ENCODE measurements around the gene HSPB9.

Gene HSPB9

GRCh38 chr17:42118126-42118510, 4.5 kb upstream of the HSPB9 start:
- TF ChIP-seq OSR1 (CRISPR knock-in tag; IDR thresholded peaks at IDR 0.05) (no peak), CSRNP3 (CRISPR knock-in tag; IDR thresholded peaks at IDR 0.05) (no peak), TSHZ2 (CRISPR knock-in tag; IDR thresholded peaks at IDR 0.05) (no peak), RARB (CRISPR knock-in tag; IDR thresholded peaks at IDR 0.05) (no peak), PPARA (CRISPR knock-in tag; IDR thresholded peaks at IDR 0.05; ENCODE audit: borderline replicate concordance) (no peak), ZNF565 (CRISPR knock-in tag; conservative IDR thresholded peaks at IDR 0.05; ENCODE audit: low read depth) (no peak), TCF4 (CRISPR knock-in tag; IDR thresholded peaks at IDR 0.05; ENCODE audit: borderline replicate concordance) (no peak), BACH2 (CRISPR knock-in tag; IDR thresholded peaks at IDR 0.05; ENCODE audit: borderline replicate concordance) (no peak), ESRRG (CRISPR knock-in tag; IDR thresholded peaks at IDR 0.05) (no peak), GLIS3 (CRISPR knock-in tag; IDR thresholded peaks at IDR 0.05) (no peak), POU6F1 (CRISPR knock-in tag; IDR thresholded peaks at IDR 0.05; ENCODE audit: borderline replicate concordance, low read depth) (no peak), SNAI2 (CRISPR knock-in tag; IDR thresholded peaks at IDR 0.05) (no peak), PATZ1 (CRISPR knock-in tag; IDR thresholded peaks at IDR 0.05; ENCODE audit: borderline replicate concordance) (no peak), CREB5 (CRISPR knock-in tag; IDR thresholded peaks at IDR 0.05; ENCODE audit: low read depth) (no peak), ZFP3 (CRISPR knock-in tag; IDR thresholded peaks at IDR 0.05) (no peak), TOX (CRISPR knock-in tag; IDR thresholded peaks at IDR 0.05; ENCODE audit: borderline replicate concordance) (no peak), ZFP30 (CRISPR knock-in tag; IDR thresholded peaks at IDR 0.05) (no peak), ISL1 (CRISPR knock-in tag; IDR thresholded peaks at IDR 0.05) (no peak), ZC3H10 (CRISPR knock-in tag; IDR thresholded peaks at IDR 0.05) (no peak)
- ATAC-seq = no peak

GRCh38 chr17:42118545-42118944, 4.1 kb upstream of the HSPB9 start:
- no peak for TF ChIP-seq CREB5 (CRISPR knock-in tag; IDR thresholded peaks at IDR 0.05; ENCODE audit: low read depth)
- no peak for TF ChIP-seq TCF4 (CRISPR knock-in tag; IDR thresholded peaks at IDR 0.05; ENCODE audit: borderline replicate concordance)
- TF ChIP-seq BACH2 (CRISPR knock-in tag; IDR thresholded peaks at IDR 0.05; ENCODE audit: borderline replicate concordance) = no peak
- ATAC-seq = no peak

GRCh38 chr17:42119301-42119700, 3.3 kb upstream of the HSPB9 start:
- no peak for ATAC-seq
- no peak for TF ChIP-seq CSDC2 (CRISPR knock-in tag; IDR thresholded peaks at IDR 0.05)
- no peak for TF ChIP-seq ZFP30 (CRISPR knock-in tag; IDR thresholded peaks at IDR 0.05)
- no peak for TF ChIP-seq ZNF8 (CRISPR knock-in tag; IDR thresholded peaks at IDR 0.05)
- no peak for TF ChIP-seq TCF4 (CRISPR knock-in tag; IDR thresholded peaks at IDR 0.05; ENCODE audit: borderline replicate concordance)
- TF ChIP-seq PPARA (CRISPR knock-in tag; IDR thresholded peaks at IDR 0.05; ENCODE audit: borderline replicate concordance) = no peak
- no peak for TF ChIP-seq POU6F1 (CRISPR knock-in tag; IDR thresholded peaks at IDR 0.05; ENCODE audit: borderline replicate concordance, low read depth)
- no peak for TF ChIP-seq ESRRG (CRISPR knock-in tag; IDR thresholded peaks at IDR 0.05)
- TF ChIP-seq TSHZ2 (CRISPR knock-in tag; IDR thresholded peaks at IDR 0.05) = no peak
- no peak for TF ChIP-seq RARB (CRISPR knock-in tag; IDR thresholded peaks at IDR 0.05)
- no peak for TF ChIP-seq OSR1 (CRISPR knock-in tag; IDR thresholded peaks at IDR 0.05)
- TF ChIP-seq GLIS3 (CRISPR knock-in tag; IDR thresholded peaks at IDR 0.05) = no peak
